Transverse colon (tissue), 4 donors: ENCODE data around the gene ABCC12. TPM values are rescaled to one million over a fixed set of nuclear protein-coding genes. Genes with fewer than 3 reads are reported as not detected.

Experiments
- DNase-seq: peaks from one replicate; pipeline ENCODE4 v3.0.0-alpha.2; 2019
- H3K27ac ChIP-seq, 4 donors: fragments of 200-600 bp; sonication (generic); 2 replicates each; pipeline ENCODE4 v1.5.1; 2016 to 2018; ENCODE audit warnings: inconsistent platforms in 4 of 4
- H3K27me3 ChIP-seq: fragments of 200-600 bp; sonication (generic); 2 replicates; pipeline ENCODE4 v1.5.1; 2017; ENCODE audit warnings: inconsistent platforms
- H3K36me3 ChIP-seq, 4 donors: fragments of 200-600 bp; sonication (generic); 2 replicates each; pipeline ENCODE4 v1.5.1; 2017 to 2019; ENCODE audit warnings: inconsistent platforms in 4 of 4
- H3K4me1 ChIP-seq, 4 donors: fragments of 200-600 bp; sonication (generic); 2 replicates each; pipeline ENCODE4 v1.5.1; 2017 to 2020; ENCODE audit warnings: inconsistent platforms in 4 of 4
- H3K4me3 ChIP-seq, 4 donors: fragments of 200-600 bp; sonication (generic); 1 replicate in 1 of 4; 2 replicates in 3 of 4; pipeline versions ENCODE4 v1.5.1 to v1.6.1; 2017 to 2019; ENCODE audit warnings: inconsistent platforms in 4 of 4
- H3K9me3 ChIP-seq, 2 donors: fragments of 200-600 bp; sonication (generic); 2 replicates each; pipeline ENCODE4 v1.5.1; 2017 to 2019; ENCODE audit warnings: inconsistent platforms in 2 of 2
- CTCF ChIP-seq, 5 experiments: fragments of 200-600 bp in 3 of 5; fragments of 450-650 bp in 2 of 5; sonication (generic) in 3 of 5; IDR thresholded peaks; 1 replicate in 2 of 5; 2 replicates in 3 of 5; pipeline ENCODE4 v1.5.1; 2016 to 2017; ENCODE audit warnings: antibody characterized with exemption in 5 of 5, inconsistent platforms in 3 of 5, mild to moderate bottlenecking in 2 of 5, moderate library complexity in 1 of 5
- EP300 ChIP-seq: sonication (generic); formaldehyde crosslinking; IDR thresholded peaks from one replicate; pipeline ENCODE4 v1.6.1; 2017; ENCODE audit warnings: antibody characterized with exemption, low read depth
- POLR2A ChIP-seq: fragments of 450-650 bp; IDR thresholded peaks from one replicate; pipeline ENCODE4 v1.6.1; 2016; ENCODE audit warnings: antibody characterized with exemption, mild to moderate bottlenecking, moderate library complexity
- POLR2AphosphoS5 ChIP-seq, 3 donors: sonication (generic); formaldehyde crosslinking; IDR thresholded peaks; one replicate each; pipeline ENCODE4 v1.6.1; 2016; ENCODE audit warnings: antibody characterized with exemption in 3 of 3
- WGBS, 2 donors: methylation state at CpG; one replicate each; pipeline ENCODE4 v1.1.5; 2018; ENCODE audit warnings: low coverage in 1 of 2; 5-methylcytosine and 5-hydroxymethylcytosine counted together
- in situ Hi-C, 4 donors: fragments of 200-750 bp; cut with MboI; loops; one replicate each; pipeline versions ENCODE4 v1.15.0 to v1.15.1; 2017; ENCODE audit warnings: low sequenced_read_pairs in 3 of 4, low pct_ligation_motif_present in 1 of 4, low pct_unique_long_range_greater_than_20kb in 1 of 4
- intact Hi-C: fragments of 100-400 bp; cut with DNase I; formaldehyde crosslinking; loops from one replicate; pipeline ENCODE4 v1.15.1; 2023; ENCODE audit warnings: low total_unique reads
- total RNA-seq, 4 donors: library from RNA; depleted of rRNA; stranded (reverse); fragments of >200 nt; gene quantifications; one replicate each; pipeline ENCODE4 v1.1.0, GENCODE V29; 2016

The ABCC12 gene
- total RNA-seq, 4 donors from 2014 or later, result not detected

GRCh38 chr16:48201515-48202201 lies 45.9 kb upstream of the ABCC12 start:
- H3K4me1 ChIP-seq, result peaks cover 0 to 3% (median 0%) of the 10 kb centered on the region in 4 donors
- H3K9me3 ChIP-seq, result no peaks in the 10 kb centered on the region
- H3K36me3 ChIP-seq, result no peaks in the 10 kb centered on the region
- no peak overlapping the region for H3K27ac ChIP-seq
- 78 to 100% methylated on average over 1 to 6 of the region's 6 CpGs for WGBS, 2 donors
- no peak overlapping the region for H3K4me3 ChIP-seq
- no peaks in the 10 kb centered on the region for H3K27me3 ChIP-seq
- in situ Hi-C loops, result loop anchor here in 1 of 4 donors (25.0 kb wide), 1 partner anchor 436 kb away; no protein-coding TSS in a partner anchor
- no peak for DNase-seq
- TF ChIP-seq CTCF (IDR thresholded peaks at IDR 0.05) (no peak), POLR2A (no peak), EP300 (no peak), POLR2AphosphoS5 (IDR thresholded peaks at IDR 0.05) (no peak)
- intact Hi-C loops, result no loop called here

- WGBS, 2 donors, result 83 to 84% methylated on average over 1 to 3 of the region's 3 CpGs
These were observed 41.5 kb upstream of the ABCC12 start for GRCh38 chr16:48197294-48197693.

GRCh38 chr16:48194828-48195556 lies 39.2 kb upstream of the ABCC12 start:
- no peak overlapping the region for H3K4me3 ChIP-seq
- H3K27me3 ChIP-seq, result no peaks in the 10 kb centered on the region
- H3K4me1 ChIP-seq, result no peaks in the 10 kb centered on the region
- intact Hi-C loops (no loop called here), in situ Hi-C loops (no loop called here)
- H3K9me3 ChIP-seq, result no peaks in the 10 kb centered on the region
- no peak for DNase-seq
- no peak for TF ChIP-seq CTCF (IDR thresholded peaks at IDR 0.05)
- H3K36me3 ChIP-seq, result no peaks in the 10 kb centered on the region
- H3K27ac ChIP-seq, result no peak overlapping the region
- WGBS, 2 donors, result 27 to 70% methylated on average over 2 to 5 of the region's 5 CpGs

More at GRCh38 chr16:48197294-48197693, 41.5 kb upstream of the ABCC12 start:
- no peak for TF ChIP-seq EP300
- Histone ChIP-seq H3K27ac (no peak overlapping the region), H3K4me3 (no peak overlapping the region), H3K36me3 (no peaks in the 10 kb centered on the region), H3K27me3 (no peaks in the 10 kb centered on the region), H3K9me3 (no peaks in the 10 kb centered on the region), H3K4me1 (no peaks in the 10 kb centered on the region)
- intact Hi-C loops, result no loop called here
- DNase-seq, result no peak
- in situ Hi-C loops, result no loop called here

GRCh38 chr16:48193846-48194245 lies 38.1 kb upstream of the ABCC12 start:
- DNase-seq, result no peak
- no peaks in the 10 kb centered on the region for H3K27me3 ChIP-seq
- intact Hi-C loops (no loop called here), in situ Hi-C loops (no loop called here)
- 86 to 89% methylated on average over 2 to 7 of the region's 7 CpGs for WGBS, 2 donors
- TF ChIP-seq CTCF (IDR thresholded peaks at IDR 0.05) (no peak), POLR2AphosphoS5 (IDR thresholded peaks at IDR 0.05) (no peak), POLR2A (no peak), EP300 (no peak)
- no peaks in the 10 kb centered on the region for H3K9me3 ChIP-seq
- no peaks in the 10 kb centered on the region for H3K36me3 ChIP-seq
- no peak overlapping the region for H3K27ac ChIP-seq
- no peaks in the 10 kb centered on the region for H3K4me1 ChIP-seq
- H3K4me3 ChIP-seq, result no peak overlapping the region
